Neural progenitor cell (in vitro differentiated cells): Measurements from ENCODE around the gene NUP214. TPM values are rescaled to one million over a fixed set of nuclear protein-coding genes. Genes with fewer than 3 reads are reported as not detected.
"Not testable (repeated sequence)": the region's sequence is repeated elsewhere in the genome, so short reads cannot be mapped to it uniquely, and the experiment has no call there.

Source experiments
- DNase-seq: peaks from one replicate; pipeline ENCODE4 v3.0.0-alpha.2; 2016; ENCODE audit warnings: low spot score
- H2AFZ ChIP-seq: fragments of 200-600 bp; sonication (generic); replicated peaks from 2 replicates; pipeline ENCODE4 v1.6.1; 2016; ENCODE audit warnings: antibody characterized with exemption
- H3F3A ChIP-seq: fragments of 200-600 bp; sonication (generic); 2 replicates; pipeline ENCODE4 v1.6.1; 2016; ENCODE audit warnings: antibody characterized with exemption, low read depth
- H3K27ac ChIP-seq: fragments of 200-600 bp; sonication (generic); 2 replicates; pipeline ENCODE4 v1.5.1; 2016; ENCODE audit warnings: mild to moderate bottlenecking
- H3K27me3 ChIP-seq: fragments of 200-600 bp; sonication (generic); 2 replicates; pipeline ENCODE4 v1.6.1; 2016; ENCODE audit warnings: mild to moderate bottlenecking, moderate library complexity
- H3K36me3 ChIP-seq: fragments of 200-600 bp; sonication (generic); 2 replicates; pipeline ENCODE4 v1.5.1; 2016
- H3K4me1 ChIP-seq: fragments of 200-600 bp; sonication (generic); 2 replicates; pipeline ENCODE4 v1.6.1; 2016; ENCODE audit warnings: mixed run types
- H3K4me2 ChIP-seq: fragments of 200-600 bp; sonication (generic); 2 replicates; pipeline ENCODE4 v1.6.1; 2016
- H3K4me3 ChIP-seq: fragments of 200-600 bp; sonication (generic); 2 replicates; pipeline ENCODE4 v1.5.1; 2016
- H3K79me2 ChIP-seq: fragments of 200-600 bp; sonication (generic); 2 replicates; pipeline ENCODE4 v1.6.1; 2016; ENCODE audit warnings: low read depth
- H3K9ac ChIP-seq: fragments of 200-600 bp; sonication (generic); 2 replicates; pipeline ENCODE4 v1.6.1; 2016
- H3K9me3 ChIP-seq: fragments of 200-600 bp; sonication (generic); 2 replicates; pipeline ENCODE4 v1.5.1; 2016; ENCODE audit warnings: low read depth
- H4K20me1 ChIP-seq: fragments of 200-600 bp; sonication (generic); 2 replicates; pipeline ENCODE4 v1.6.1; 2016; ENCODE audit warnings: low read depth
- H3K27ac Mint-ChIP-seq: 3 replicates; pipeline ENCODE4 v1.8.0; 2021; ENCODE audit warnings: mixed read lengths
- H3K27me3 Mint-ChIP-seq: 2 replicates; pipeline ENCODE4 v1.8.0; 2022; ENCODE audit warnings: low read depth, mild to moderate bottlenecking, inconsistent platforms, moderate library complexity, mixed read lengths; ENCODE audit not compliant: insufficient read depth
- H3K36me3 Mint-ChIP-seq: 3 replicates; pipeline ENCODE4 v1.8.0; 2021; ENCODE audit warnings: mixed read lengths
- H3K4me1 Mint-ChIP-seq: 3 replicates; pipeline ENCODE4 v1.8.0; 2021; ENCODE audit warnings: mixed read lengths
- H3K4me3 Mint-ChIP-seq: 3 replicates; pipeline ENCODE4 v1.8.0; 2021; ENCODE audit warnings: mild to moderate bottlenecking, moderate library complexity, mixed read lengths
- H3K9me3 Mint-ChIP-seq: 3 replicates; pipeline ENCODE4 v1.8.0; 2020; ENCODE audit warnings: mixed read lengths
- EZH2 ChIP-seq: fragments of 200-600 bp; sonication (generic); IDR thresholded peaks from 2 replicates; pipeline ENCODE4 v1.6.1; 2017; ENCODE audit warnings: antibody characterized with exemption, mild to moderate bottlenecking, moderate library complexity
- EZH2phosphoT487 ChIP-seq: fragments of 200-600 bp; sonication (generic); IDR thresholded peaks from 2 replicates; pipeline ENCODE4 v1.6.1; 2017; ENCODE audit warnings: antibody characterized with exemption
- total RNA-seq: library from RNA; depleted of rRNA; stranded (reverse); fragments of >200 nt; gene quantifications from 2 replicates; pipeline ENCODE4 v1.2.3, GENCODE V29; 2015; ENCODE audit warnings: low replicate concordance
- TF ChIP-seq, protein P1 (sequence below): fragments of 200-600 bp; sonication (generic); IDR thresholded peaks from 2 replicates; pipeline ENCODE4 v1.5.1; 2017; ENCODE audit warnings: antibody characterized with exemption, mild to moderate bottlenecking

Gene NUP214
- total RNA-seq, 1 donor from 2014 or later, result 37.6 TPM

DNA sequence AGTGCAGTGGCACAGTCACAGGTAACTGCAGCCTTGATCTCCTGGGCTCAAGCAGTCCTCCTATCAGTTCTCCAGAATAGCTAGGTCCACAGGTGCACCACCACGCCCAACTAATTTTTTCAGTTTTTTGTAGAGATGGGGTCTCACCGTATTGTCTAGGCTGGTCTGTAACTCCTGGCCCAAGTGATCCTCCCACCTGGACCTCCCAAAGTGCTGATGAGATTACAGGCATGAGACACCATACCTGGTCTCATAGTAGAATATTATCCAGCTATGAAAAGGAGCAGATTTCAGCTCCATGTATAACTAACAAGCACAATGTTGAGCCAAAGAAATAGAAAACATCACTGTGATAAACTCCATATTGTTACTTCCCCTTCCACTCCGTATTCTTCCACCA, 81.1 kb downstream of the NUP214 start:
- Mint-ChIP-seq H3K9me3 (peaks cover 5% of the 10 kb centered on the region), H3K27me3 (no peaks in the 10 kb centered on the region), H3K27ac (no peak overlapping the region), H3K4me3 (no peak overlapping the region), H3K36me3 (peaks cover 45% of the 10 kb centered on the region), H3K4me1 (no peaks in the 10 kb centered on the region)
- Histone ChIP-seq H2AFZ (no peak overlapping the region), H4K20me1 (no peaks in the 10 kb centered on the region), H3F3A (no peaks in the 10 kb centered on the region), H3K27ac (no peak overlapping the region), H3K36me3 (peaks cover 4% of the 10 kb centered on the region), H3K4me2 (no peak overlapping the region), H3K9ac (no peak overlapping the region), H3K9me3 (no peaks in the 10 kb centered on the region), H3K4me3 (no peak overlapping the region), H3K4me1 (no peaks in the 10 kb centered on the region), H3K79me2 (no peaks in the 10 kb centered on the region), H3K27me3 (no peaks in the 10 kb centered on the region)
- no peak for DNase-seq
- TF ChIP-seq EZH2, result no peak
- TF ChIP-seq, protein P1, sequence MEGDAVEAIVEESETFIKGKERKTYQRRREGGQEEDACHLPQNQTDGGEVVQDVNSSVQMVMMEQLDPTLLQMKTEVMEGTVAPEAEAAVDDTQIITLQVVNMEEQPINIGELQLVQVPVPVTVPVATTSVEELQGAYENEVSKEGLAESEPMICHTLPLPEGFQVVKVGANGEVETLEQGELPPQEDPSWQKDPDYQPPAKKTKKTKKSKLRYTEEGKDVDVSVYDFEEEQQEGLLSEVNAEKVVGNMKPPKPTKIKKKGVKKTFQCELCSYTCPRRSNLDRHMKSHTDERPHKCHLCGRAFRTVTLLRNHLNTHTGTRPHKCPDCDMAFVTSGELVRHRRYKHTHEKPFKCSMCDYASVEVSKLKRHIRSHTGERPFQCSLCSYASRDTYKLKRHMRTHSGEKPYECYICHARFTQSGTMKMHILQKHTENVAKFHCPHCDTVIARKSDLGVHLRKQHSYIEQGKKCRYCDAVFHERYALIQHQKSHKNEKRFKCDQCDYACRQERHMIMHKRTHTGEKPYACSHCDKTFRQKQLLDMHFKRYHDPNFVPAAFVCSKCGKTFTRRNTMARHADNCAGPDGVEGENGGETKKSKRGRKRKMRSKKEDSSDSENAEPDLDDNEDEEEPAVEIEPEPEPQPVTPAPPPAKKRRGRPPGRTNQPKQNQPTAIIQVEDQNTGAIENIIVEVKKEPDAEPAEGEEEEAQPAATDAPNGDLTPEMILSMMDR, result no peak
- no peak for TF ChIP-seq EZH2phosphoT487

DNA sequence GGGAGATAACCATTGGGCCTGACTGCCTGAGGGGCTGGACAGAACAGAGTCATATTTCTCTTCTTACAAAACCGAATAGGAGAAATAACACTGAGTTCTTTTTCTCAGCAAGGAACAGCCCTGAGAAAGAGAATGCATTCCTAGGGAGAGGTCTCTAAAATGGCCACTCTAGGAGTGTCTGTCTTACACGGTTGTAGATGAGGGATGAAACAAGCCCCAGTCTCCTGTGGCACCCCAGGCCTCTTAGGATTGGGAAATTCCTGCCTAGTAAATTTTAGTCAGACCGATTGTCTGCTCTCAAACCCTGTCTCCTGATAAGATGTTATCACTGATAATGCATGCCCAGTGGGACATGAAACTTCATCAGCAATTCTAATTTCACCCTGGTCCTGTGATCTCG, 86.5 kb downstream of the NUP214 start:
- H3K79me2 ChIP-seq, H3K4me2 ChIP-seq, H4K20me1 ChIP-seq, H3K4me1 ChIP-seq, H2AFZ ChIP-seq, H3K4me3 ChIP-seq, H3K27me3 ChIP-seq, H3F3A ChIP-seq, H3K9me3 ChIP-seq, H3K36me3 ChIP-seq, H3K4me3 Mint-ChIP-seq, H3K9ac ChIP-seq, H3K4me1 Mint-ChIP-seq, H3K27ac ChIP-seq, H3K27ac Mint-ChIP-seq, DNase-seq, H3K27me3 Mint-ChIP-seq: not testable (repeated sequence)
- Mint-ChIP-seq H3K9me3 (peaks cover 13% of the 10 kb centered on the region), H3K36me3 (peaks cover 47% of the 10 kb centered on the region)

DNA sequence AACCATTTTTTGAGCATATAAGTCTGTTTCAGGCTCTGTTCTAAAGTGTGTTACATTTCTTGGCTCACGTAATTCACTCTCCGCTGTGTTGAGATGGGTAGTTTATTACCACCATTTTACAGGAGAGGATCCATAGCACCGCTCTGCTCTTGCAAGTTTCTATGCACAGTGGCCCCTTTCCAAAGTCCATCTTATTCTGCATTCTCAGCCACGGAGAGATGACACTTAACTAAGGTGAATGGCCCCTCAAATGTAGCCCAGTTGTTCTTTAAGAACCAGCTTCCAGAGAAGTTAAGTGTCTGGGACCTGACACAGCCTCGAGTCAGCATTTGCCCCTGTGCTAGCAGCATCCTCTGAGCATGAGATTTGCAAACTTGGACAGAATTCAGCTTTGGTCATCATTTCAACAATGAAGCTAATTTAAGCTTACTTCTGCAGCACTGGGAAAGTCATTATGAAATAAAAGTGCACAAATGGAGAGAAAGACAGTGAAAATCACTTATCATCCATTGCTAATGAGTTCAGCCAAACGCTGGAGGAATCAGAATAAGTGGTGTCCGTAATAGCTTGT, 89.0 kb downstream of the NUP214 start:
- H3K27ac ChIP-seq, result no peak overlapping the region
- no peaks in the 10 kb centered on the region for H3K27me3 Mint-ChIP-seq

DNA sequence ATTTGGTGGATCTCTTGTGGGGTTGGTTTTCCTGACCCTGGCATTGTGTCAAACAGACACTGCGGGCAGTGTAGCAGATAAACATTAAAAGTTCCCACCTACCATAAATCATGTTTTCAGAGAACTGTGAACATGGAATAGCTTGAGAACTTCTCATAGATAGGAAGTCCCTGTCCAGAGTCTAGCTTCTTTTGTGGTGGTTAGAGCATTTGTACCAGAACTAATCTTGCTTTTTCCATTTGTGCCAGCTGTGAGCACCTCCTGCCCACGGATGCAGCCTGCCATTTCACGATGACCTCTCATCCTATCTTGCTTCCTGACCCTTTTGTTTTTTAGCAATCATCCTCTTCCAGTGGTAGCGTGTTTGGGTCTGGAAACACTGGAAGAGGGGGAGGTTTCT, 89.5 kb downstream of the NUP214 start:
- Histone ChIP-seq H4K20me1 (no peaks in the 10 kb centered on the region), H3K9ac (no peak overlapping the region), H3K4me1 (peaks cover 6% of the 10 kb centered on the region), H2AFZ (no peak overlapping the region), H3K27me3 (no peaks in the 10 kb centered on the region), H3K36me3 (no peaks in the 10 kb centered on the region), H3K27ac (no peak overlapping the region), H3K4me2 (no peak overlapping the region), H3K9me3 (no peaks in the 10 kb centered on the region), H3F3A (peaks cover 8% of the 10 kb centered on the region), H3K4me3 (no peak overlapping the region), H3K79me2 (no peaks in the 10 kb centered on the region)
- Mint-ChIP-seq H3K4me3 (no peak overlapping the region), H3K4me1 (peaks cover 2% of the 10 kb centered on the region), H3K27ac (no peak overlapping the region), H3K27me3 (no peaks in the 10 kb centered on the region), H3K36me3 (peaks cover 33% of the 10 kb centered on the region), H3K9me3 (peaks cover 13% of the 10 kb centered on the region)
- no peak for TF ChIP-seq EZH2
- TF ChIP-seq EZH2phosphoT487, result no peak
- TF ChIP-seq, protein P1, result no peak
- DNase-seq, result no peak

More for the DNA sequence above, 89.0 kb downstream of the NUP214 start:
- H3K4me1 ChIP-seq, result peaks cover 6% of the 10 kb centered on the region
- H3K4me3 ChIP-seq, result no peak overlapping the region
- H3K4me2 ChIP-seq, result no peak overlapping the region
- H3K36me3 ChIP-seq, result no peaks in the 10 kb centered on the region
- DNase-seq, result no peak
- no peaks in the 10 kb centered on the region for H3K27me3 ChIP-seq
- H2AFZ ChIP-seq, result no peak overlapping the region
- H3K4me3 Mint-ChIP-seq, result no peak overlapping the region
- no peak overlapping the region for H3K27ac Mint-ChIP-seq
- no peaks in the 10 kb centered on the region for H4K20me1 ChIP-seq
- no peaks in the 10 kb centered on the region for H3K79me2 ChIP-seq
- H3K36me3 Mint-ChIP-seq, result peaks cover 36% of the 10 kb centered on the region
- H3K9me3 ChIP-seq, result no peaks in the 10 kb centered on the region
- TF ChIP-seq EZH2phosphoT487 (no peak), EZH2 (no peak)
- TF ChIP-seq, protein P1, result no peak
- peaks cover 13% of the 10 kb centered on the region for H3K9me3 Mint-ChIP-seq
- no peak overlapping the region for H3K9ac ChIP-seq
- peaks cover 2% of the 10 kb centered on the region for H3K4me1 Mint-ChIP-seq
- H3F3A ChIP-seq, result peaks cover 8% of the 10 kb centered on the region
